GM18951 (cell line): ENCODE results near the gene INSRR.

Source experiments
- POLR2A ChIP-seq: IDR thresholded peaks from 4 replicates; pipeline ENCODE4 v1.6.1; 2011; ENCODE audit warnings: mild to moderate bottlenecking; ENCODE audit not compliant: insufficient read length, insufficient read depth; ENCODE audit errors: extremely low read depth
- in situ Hi-C: fragments of 300-500 bp; cut with MboI; formaldehyde crosslinking; loops from one replicate; pipeline ENCODE4 v1.12.0; 2022; ENCODE audit warnings: low sequenced_read_pairs, mixed read lengths, inconsistent platforms; ENCODE audit not compliant: unreplicated experiment

INSRR gene

DNA sequence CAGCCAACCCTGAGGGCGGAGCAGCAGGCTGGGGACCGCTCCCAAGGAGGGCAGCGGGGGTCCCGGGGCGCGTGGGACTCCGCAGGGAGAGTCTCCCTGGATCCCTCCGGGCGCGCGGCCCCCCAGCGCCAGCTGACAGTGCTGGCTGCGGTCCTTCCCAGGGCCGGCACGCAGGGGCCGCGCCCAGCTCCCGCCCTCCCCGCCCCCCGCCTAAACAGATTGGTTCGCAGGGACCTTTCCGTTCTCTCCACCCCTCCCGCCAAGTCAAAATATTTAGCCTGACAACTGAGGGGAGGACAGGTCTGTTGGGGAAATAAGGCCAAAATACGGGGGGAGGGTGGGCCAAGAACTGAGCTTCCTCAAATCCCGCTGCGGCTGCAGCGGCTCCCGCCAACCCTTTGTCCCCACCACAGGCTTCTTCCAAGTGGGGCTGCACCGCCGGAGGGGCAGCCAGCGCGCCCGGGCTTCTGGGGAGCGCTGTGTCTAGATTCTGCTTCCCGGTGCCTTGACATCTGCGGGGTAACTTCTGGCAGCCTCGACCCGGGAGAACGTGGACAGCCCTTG, at the start of gene INSRR:
Gene INSRR (minus strand): TSS at position 159 of the 564 bp plus-strand sequence. CDS start 496 bp downstream, outside the sequence.
- in situ Hi-C loops = loop anchor here (25.0 kb wide), 1 partner anchor 172 kb away; the partner anchor contains the start of gene NES
- no peak for TF ChIP-seq POLR2A

DNA sequence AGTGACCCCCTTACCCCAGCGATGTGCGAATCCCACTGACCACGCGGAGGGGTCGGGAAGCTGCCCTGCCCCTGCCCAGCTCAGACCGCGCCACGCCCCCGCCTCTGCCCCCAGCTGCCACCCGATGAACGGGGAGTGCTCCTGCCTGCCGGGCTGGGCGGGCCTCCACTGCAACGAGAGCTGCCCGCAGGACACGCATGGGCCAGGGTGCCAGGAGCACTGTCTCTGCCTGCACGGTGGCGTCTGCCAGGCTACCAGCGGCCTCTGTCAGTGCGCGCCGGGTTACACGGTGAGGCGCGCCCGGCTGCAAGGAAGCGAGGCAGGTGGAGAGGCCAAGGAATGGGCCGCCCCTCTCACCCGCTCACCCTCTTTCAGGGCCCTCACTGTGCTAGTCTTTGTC, 49.6 kb upstream of the INSRR start:
- in situ Hi-C loops = no loop called here
- no peak for TF ChIP-seq POLR2A

DNA sequence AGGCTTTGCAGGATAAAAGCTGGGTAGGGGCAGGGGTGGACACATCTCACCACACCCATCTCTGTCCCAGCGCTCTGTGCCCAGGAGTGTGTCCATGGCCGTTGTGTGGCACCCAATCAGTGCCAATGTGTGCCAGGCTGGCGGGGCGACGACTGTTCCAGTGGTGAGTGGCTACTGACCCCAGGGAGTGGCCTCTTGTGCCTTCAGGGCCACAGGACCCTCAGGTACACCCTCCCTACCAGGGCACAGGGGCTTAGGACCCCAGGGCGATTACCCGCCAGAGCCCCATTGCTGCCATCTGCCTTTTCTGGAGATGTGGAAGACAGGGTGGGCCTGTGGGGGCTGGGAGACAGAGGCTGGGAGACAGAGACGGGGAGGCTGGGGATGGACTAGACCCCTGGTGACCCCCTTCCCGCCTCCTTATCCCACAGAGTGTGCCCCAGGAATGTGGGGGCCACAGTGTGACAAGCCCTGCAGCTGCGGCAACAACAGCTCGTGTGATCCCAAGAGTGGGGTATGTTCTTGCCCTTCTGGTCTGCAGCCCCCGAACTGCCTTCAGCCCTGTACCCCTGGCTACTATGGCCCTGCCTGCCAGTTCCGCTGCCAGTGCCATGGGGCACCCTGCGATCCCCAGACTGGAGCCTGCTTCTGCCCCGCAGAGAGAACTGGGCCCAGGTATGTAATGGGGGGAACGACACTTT, 47.4 kb upstream of the INSRR start:
- in situ Hi-C loops = no loop called here
- no peak for TF ChIP-seq POLR2A

DNA sequence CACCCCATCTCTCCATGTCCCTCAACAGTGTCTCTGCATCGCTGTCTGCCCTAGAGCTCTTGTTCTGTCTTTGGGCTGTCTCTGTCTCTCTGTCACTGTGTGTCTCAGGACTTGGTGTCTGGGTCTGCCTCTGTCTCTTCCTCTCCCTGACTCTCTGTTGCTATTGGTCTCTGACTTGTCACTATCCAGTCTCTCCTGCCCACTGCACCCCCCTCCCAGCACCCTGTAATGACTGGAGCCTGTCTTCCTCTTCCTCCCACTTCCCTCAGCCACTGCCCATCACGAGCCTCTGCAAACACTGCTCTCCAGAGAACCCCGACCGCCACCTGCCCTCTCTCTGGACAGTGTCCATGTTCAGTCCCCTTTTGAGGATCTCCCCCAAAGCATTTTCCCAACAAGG, 46.7 kb upstream of the INSRR start:
- in situ Hi-C loops = no loop called here
- no peak for TF ChIP-seq POLR2A

DNA sequence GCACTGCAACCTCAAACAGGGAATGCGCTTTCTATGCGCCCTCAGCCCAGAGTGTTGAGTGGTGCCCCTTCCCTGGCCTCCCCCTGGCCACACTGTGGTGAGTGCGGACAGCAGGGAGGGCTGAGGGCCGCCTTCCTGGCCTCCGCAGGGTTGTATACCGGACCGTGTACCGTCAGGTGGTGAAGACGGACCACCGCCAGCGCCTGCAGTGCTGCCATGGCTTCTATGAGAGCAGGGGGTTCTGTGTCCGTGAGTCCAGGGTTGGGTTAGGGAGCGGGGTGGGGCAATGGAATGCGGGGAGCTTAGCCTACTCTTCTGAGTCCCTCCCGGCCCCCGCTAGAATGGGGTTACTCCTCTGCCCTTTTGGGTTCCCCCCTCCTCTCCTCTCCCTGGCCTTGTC, 46.3 kb upstream of the INSRR start:
- in situ Hi-C loops = no loop called here
- no peak for TF ChIP-seq POLR2A

DNA sequence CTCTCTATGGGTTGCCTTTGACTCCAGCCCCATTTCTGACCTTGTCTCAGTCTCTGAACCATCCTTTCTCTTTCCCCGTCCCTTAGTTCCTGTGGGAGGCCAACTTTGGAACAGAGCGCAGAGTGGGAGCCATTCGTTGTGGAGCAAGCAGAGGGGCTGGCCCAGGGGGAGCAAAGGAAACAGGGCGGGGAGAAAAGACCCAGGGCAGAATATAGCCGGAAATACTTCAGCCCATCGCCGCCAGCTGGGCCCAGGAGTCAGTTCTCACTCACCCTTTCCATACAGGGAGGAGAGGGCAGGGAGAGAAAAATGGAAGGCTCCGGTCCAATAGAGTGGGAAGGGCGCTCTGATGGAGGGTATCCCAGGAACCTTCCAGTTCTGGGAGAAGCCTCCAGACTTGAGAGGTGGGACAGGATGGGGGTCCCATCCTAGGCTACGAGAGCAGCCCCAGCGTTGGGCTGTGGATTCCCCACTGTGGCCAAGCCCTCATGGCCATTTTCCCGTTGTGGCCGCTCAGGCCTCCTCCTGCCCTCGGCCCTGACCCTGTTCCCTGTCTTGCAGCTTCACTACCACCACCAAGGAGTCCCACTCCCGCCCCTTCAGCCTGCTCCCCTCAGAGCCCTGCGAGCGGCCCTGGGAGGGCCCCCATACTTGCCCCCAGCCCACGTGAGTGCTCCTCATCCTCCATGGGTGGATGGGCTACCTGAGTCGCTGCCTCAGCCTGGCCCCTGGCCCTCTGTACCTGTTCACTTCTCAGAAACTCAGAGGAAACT, 45.5 kb upstream of the INSRR start:
- TF ChIP-seq POLR2A = no peak
- in situ Hi-C loops = no loop called here

DNA sequence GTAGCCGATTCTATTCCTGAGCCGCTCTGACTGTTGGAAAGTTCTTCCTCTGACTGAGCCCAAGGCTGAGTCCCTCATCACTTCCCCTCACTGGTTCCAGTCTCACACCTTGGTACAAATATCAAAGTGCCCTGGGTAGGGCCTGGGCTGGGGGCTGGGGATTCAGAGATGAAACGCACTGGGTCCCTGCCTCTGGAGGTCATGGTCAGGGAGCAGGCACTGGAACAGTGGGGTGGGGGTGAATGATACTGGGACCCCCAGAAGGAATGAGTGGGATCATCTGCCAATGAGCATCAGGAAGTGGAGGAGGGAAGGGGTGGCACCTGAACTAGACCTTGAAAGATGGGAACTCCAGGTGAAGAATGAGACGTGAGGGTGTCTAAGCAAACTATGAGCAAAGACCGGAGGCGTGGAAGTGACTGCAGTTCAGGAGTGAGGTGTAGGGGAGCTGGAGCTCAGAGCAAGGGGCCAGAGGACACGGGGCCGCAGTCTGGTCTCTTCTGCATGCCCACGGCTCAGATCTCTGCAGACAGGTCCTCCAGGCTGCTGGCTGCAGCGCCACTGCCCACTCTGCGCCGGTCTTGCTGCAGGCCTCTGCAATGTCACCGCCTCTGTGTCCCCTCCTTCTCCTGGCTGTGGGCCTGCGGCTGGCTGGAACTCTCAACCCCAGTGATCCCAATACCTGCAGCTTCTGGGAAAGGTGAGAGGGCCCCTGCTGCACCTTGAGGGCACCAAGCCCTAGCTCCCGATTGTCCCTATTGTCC, 44.6 kb upstream of the INSRR start:
- no peak for TF ChIP-seq POLR2A
- in situ Hi-C loops = no loop called here

DNA sequence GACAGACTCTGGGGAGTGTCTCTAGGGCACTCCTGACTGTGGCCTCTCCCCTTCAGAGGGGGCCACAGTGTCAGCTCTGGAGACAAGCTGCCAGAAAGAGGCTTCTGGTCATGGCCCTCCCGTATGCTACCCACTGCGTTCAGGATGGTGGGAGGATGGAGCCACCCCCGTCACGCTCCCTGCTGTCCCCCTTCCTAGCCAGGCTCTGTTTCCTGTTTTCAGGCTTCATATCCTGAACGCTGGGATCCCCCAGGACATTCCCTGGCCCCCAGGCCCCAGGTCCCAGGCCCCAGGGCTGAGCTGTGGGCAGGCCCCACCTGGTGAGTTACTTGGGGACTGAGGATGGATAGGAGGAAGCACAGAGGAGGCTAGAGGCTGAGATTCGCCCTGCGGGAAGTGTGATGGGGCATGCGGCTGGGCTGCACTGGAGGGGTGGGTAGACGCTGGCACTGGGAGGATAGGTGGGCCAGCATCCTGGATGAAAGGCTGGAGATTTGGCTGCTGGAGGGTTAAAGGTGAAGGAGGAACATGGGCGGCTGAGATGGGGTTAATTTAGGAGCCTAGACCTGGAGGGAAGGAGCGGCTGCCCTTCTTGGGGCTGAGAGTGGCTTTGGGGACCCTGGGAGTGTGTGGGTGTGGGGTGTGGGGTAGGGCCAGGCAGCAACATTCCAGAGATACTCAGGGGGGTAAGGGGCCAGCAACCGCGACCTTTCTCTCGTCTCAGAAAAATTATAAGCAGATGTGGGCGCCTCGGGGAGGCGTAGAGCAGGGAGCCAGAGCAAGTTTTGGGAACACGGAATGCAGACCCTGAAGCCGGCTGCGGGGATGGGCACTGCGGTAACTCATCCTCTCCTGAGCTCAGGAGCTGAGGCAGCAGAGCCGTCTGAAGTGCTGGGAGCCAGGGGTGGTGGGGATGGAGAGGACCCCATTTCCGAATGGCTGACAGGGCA, 43.3 kb upstream of the INSRR start:
- in situ Hi-C loops = no loop called here
- no peak for TF ChIP-seq POLR2A

DNA sequence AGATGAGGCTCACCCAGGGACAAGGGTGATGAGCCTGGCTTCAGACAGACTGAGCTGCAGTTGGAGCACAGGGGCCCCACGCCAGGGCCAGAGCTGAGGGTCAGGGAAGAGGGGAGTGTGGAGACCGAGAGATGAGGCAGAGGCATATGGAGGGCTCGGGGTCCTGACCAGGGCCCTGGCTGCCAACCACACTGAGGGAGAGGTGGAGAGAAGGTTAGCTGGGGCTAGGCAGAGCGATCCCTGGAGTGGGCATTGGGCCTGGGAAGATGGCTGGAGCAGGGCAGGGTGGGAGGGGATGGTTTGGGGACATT, 42.6 kb upstream of the INSRR start:
- in situ Hi-C loops = no loop called here
- TF ChIP-seq POLR2A = no peak

DNA sequence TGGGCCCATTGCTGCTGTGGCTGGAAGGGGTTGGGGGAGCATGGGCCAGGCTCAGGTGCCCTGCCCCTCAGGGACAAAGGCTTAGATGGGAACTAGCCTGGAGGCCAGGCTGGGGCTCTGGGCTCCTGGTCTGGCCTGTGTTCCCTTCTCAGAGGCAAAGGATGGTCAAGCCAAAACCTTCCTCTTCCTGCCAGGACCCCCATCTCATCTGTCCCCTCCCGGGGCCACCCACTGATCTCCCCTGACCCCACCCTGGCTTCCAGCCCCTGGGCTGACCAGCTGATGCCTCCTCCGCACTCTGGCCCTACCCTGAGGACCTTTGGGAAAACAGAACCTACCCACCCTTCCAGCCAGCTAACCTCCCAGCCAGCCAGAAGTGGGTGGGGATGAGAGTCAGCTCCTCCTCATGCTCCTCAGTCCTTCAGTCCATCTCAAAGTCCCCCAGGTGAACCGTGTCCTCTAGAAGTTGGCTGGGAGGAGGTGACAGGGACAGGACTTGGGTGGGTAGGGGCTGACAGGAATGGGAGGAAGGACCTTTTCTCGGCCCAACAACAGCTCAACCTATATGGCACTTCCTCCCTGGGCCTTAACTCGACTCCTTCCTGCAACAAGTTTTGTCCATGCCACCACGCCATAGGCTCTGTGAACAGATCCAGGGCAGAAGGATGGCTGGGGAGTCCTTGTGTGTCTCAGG, 42.1 kb upstream of the INSRR start:
- in situ Hi-C loops = no loop called here

DNA sequence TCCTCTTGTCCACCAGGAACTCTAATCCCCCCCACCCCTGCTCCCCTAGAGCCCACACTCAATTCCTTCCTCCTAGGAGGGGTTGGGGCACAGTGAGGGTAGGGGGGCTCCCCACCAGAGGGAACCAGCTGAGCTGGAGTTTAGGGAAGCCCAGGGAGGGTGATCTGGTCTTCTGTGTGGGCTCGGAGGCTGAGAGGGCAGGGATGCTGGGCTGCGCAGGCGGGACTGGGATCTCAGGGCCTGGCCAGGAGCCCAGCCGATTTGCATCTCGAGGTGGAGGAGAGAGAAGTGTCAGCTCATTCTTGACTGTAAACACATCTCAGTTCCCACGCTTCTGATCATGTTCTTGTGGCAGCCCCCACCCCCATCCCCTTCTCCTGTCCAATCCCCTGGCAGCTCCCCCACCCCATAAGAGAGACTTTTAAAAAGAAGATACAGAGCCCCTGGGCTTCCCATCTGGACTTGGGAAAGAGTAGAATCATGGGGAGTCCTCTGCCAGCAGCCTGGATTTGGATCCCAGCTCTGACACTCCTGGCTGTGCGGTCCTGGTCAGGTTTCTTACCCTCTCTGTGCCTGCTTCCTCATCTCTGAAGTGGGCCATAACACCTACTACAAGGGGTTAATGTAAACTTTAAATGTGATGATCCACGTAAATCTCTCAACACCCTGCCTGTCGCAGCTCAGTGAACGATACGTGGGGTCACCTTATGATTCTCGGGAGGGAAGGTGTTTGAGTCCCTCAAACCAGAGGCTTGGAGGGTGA, 41.2 kb upstream of the INSRR start:
- in situ Hi-C loops = no loop called here
- TF ChIP-seq POLR2A = no peak

More for the DNA sequence above, 42.1 kb upstream of the INSRR start:
- TF ChIP-seq POLR2A = no peak
